ENCODE results near the gene RNF113A.
"Not testable (repeated sequence)": the region's sequence is repeated elsewhere in the genome, so short reads cannot be mapped to it uniquely, and the experiment has no call there.

The RNF113A gene

GRCh38 chrX:119828446-119828845 lies 43.1 kb downstream of the RNF113A start:
- DNase-seq = no peak

- no peak for DNase-seq
Observed at GRCh38 chrX:119826399-119826959, 45.1 kb downstream of the RNF113A start.

GRCh38 chrX:119824221-119824620 lies 47.3 kb downstream of the RNF113A start:
- not testable (repeated sequence) for DNase-seq

DNA sequence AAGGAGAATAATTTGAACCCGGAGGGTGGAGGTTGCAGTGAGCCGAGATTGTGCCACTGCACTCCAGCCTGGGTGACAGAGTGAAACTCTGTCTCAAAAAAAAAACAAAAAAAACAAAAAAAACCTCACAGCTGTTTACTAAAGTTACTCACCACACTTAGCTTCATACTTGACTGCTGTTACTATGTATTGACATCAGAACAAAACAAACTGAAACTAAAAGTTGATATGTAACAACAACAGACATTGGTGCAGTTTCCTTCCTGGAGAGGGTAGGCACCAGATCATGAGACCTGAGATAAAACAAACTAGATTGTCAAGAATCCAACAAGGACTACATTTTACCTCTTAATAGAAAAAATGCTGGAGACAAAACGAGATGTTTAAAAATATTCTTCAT lies 49.8 kb downstream of the RNF113A start:
- DNase-seq = not testable (repeated sequence)
